ENCODE measurements around the gene EPB41L5.

- TF ChIP-seq, protein P1, sequence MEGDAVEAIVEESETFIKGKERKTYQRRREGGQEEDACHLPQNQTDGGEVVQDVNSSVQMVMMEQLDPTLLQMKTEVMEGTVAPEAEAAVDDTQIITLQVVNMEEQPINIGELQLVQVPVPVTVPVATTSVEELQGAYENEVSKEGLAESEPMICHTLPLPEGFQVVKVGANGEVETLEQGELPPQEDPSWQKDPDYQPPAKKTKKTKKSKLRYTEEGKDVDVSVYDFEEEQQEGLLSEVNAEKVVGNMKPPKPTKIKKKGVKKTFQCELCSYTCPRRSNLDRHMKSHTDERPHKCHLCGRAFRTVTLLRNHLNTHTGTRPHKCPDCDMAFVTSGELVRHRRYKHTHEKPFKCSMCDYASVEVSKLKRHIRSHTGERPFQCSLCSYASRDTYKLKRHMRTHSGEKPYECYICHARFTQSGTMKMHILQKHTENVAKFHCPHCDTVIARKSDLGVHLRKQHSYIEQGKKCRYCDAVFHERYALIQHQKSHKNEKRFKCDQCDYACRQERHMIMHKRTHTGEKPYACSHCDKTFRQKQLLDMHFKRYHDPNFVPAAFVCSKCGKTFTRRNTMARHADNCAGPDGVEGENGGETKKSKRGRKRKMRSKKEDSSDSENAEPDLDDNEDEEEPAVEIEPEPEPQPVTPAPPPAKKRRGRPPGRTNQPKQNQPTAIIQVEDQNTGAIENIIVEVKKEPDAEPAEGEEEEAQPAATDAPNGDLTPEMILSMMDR (IDR thresholded peaks at IDR 0.05), result no peak
- TF ChIP-seq EP300 (IDR thresholded peaks at IDR 0.05), result no peak
- TF ChIP-seq POLR2A (IDR thresholded peaks at IDR 0.05), result no peak
- TF ChIP-seq POLR2AphosphoS5 (IDR thresholded peaks at IDR 0.05), result no peak
These were observed 156.1 kb downstream of the EPB41L5 start for GRCh38 chr2:120169020-120169419.
